ENCODE measurements around the gene KPNA6.

GRCh38 chr1:32106663-32107275, 1.1 kb upstream of the KPNA6 start:
- TF ChIP-seq CTCF (IDR thresholded peaks at IDR 0.05), result no peak
- TF ChIP-seq POLR2A (IDR thresholded peaks at IDR 0.05), result no peak

Data from uterus (tissue), 2 donors.